ENCODE measurements around the gene TFF3.

- TF ChIP-seq, protein P1, sequence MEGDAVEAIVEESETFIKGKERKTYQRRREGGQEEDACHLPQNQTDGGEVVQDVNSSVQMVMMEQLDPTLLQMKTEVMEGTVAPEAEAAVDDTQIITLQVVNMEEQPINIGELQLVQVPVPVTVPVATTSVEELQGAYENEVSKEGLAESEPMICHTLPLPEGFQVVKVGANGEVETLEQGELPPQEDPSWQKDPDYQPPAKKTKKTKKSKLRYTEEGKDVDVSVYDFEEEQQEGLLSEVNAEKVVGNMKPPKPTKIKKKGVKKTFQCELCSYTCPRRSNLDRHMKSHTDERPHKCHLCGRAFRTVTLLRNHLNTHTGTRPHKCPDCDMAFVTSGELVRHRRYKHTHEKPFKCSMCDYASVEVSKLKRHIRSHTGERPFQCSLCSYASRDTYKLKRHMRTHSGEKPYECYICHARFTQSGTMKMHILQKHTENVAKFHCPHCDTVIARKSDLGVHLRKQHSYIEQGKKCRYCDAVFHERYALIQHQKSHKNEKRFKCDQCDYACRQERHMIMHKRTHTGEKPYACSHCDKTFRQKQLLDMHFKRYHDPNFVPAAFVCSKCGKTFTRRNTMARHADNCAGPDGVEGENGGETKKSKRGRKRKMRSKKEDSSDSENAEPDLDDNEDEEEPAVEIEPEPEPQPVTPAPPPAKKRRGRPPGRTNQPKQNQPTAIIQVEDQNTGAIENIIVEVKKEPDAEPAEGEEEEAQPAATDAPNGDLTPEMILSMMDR (IDR thresholded peaks at IDR 0.05): no peak
- TF ChIP-seq POLR2A (IDR thresholded peaks at IDR 0.05): no peak
These were observed 4.0 kb downstream of the TFF3 start for GRCh38 chr21:42311160-42311559.

Data from Peyer's patch (tissue), 4 donors.